Superior temporal gyrus (tissue), 1 donor: ENCODE results near the gene LPAR6.

Experiments used
- DNase-seq: peaks from one replicate; pipeline ENCODE4 v3.0.0-alpha.2; 2016; ENCODE audit errors: extremely low spot score

The LPAR6 gene

DNA sequence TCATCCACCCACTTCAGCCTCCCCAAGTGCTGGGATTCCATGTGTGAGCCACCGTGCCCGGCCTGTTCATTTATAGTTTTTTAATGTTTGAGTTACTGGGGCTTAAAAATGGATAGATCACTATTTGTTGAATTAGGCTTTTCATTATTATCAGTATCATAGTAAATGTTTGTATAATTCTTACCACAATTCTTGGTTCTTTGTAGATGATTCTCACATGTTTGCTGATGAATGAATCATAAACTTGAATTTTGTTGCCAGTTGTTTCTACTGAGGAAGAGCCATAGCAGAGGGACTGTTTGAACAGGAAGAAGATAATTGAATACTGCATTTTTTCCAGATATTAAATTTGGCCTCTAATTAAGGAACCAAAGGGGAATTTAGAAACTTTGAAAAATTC is 2.6 kb upstream of the LPAR6 start:
- DNase-seq, result no peak

DNA sequence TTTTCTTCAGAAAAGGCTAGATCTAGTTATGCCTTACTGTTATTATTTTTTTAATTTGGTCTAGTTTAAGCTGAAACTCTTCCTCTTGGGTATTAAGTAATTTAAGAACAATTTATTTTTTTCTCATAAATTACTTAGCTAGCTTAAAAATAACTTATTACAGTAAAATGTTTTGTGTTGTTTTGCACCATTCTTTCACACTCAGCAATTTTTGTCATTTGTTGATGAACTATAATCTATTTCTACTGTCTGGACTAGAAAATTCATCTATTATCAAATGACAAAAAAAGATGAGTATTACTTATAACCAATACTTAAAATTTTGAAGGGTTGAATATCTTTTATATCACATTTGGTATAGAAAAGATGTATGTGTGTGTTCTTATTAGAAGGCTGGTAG is 1.6 kb upstream of the LPAR6 start:
- peak; percentile 2 for DNase-seq

DNA sequence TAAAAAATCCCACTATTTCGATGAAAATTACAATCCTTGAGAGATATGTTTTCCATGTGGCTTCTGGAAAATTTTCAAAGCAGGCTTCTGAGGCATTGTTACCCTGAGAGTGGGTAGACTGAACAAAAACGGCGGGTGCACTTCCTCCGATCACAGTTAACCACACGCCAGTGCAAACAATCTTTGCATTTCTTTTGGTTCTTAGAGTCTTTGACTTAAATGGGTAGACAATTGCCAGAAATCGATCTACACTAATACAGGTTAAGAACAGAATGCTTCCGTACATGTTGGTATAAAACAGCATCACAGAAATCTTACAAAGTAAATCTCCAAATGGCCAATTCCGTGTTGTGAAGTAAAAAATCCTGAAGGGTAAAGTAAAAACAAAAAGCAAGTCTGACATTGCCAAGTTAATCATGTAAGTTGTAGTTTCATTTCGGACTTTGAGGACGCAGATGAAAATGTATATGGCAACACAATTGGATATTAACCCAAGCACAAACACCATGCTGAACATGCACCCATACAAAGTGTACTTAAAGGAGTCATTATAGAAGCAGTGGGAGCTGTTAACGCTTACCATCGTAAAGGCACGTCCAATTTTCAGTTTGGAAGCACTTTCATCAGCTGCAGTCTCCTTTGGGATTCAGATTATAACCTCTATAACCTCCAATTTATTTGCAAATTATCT is 927 bp downstream of the LPAR6 start:
- DNase-seq, result peak; percentile 12

DNA sequence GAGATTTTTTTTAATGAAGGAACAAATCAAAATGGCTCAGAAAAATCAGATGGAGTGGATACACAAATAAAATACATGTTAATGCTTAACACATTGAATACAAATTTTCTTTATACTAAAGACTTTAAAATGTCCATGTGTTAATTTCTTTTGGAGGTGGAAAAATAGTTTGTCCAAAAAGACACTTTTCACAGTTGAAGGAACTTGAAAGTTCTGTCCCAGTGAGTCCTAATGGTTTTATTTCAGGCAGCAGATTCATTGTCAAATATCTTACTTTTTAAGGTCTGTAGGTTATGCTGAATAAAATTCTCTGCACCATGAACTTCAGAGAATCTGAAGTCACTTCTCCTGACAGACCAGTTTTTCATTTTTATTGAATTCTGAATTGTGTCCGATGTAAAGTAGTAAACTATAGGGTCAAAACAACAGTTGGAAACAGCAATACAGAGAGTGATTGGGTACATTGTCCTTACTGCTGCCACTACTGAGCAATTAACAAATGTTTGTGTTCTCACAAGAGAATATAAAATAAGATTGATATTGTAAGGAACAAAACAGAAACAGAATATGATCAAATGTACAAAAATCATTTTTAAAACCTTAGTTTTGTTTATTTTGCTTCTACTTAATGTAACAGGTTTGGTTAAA is 1.6 kb downstream of the LPAR6 start:
- peak; percentile 17 for DNase-seq

DNA sequence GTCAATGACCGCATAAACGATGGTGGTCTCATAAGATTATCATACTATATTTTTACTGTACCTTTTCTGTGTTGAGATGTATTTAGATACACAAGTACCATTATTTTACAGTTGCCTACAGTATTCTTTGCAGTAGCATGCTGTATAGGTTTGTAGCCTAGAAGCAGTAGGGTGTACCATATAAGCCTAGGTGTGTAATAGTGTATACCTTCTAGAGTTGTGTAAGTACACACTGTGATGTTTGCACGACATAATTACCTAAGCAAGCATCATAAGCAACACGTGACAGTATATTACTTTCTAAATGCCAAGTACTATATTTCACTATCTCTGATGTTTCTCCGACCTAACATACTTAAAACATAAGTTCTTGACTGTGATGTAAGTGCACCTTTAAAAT is 2.7 kb downstream of the LPAR6 start:
- DNase-seq, result peak; percentile 9

DNA sequence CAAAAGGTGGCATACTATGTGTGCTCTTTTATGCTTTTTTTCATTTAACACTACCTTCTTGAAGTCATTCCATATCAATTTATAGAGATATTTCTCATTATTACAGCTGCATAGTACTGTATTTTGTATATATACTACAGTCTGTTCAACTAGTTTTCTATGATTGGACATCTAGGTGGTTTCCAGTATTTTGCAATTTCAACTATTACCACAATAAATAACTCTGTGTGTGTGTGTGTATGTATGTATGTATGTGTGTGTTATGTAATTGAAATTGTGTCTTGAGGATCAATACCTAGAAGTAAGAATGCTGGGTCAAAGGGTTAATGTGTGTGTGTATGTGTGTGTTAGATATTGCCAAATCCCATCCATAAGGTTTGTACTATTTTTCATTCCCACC is 7.0 kb downstream of the LPAR6 start:
- peak; percentile 5 for DNase-seq

DNA sequence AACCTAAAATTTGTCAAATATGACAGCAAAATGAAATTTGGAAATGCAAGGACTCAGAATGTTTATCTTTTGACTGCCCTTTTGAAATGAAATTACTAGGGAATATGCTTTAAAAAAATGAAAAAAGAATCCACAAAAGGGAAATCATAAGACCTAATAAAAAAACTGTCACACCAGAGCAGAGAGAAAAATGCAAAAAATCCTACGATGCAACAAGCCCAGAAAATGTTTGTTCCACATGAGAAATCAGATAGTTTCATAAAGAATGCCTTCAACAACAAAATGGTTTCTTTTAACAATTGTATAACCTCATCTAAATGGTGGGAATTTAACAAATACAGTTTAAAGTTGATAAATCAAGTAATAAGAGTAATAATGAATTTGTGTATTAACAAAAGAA is 8.0 kb downstream of the LPAR6 start:
- peak; percentile 9 for DNase-seq

DNA sequence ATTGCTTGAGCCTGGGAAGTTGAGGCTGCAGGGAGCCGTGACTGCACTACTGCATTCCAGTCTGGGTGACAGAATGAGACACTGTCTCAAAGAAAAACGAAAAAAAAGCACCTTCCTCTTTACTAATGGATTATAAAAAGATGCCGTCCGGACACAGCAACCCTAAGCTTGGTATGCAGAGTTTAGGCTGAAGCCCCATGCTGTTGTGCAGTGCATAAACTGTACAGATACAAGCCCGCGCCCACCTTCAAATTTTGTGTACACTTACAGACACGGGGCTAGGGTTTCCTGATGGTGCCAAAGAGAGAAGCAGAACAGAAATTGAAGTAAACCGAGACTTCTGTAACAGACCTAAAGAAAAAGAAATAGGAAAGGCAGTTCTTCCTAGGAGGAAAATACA is 9.0 kb downstream of the LPAR6 start:
- peak; percentile 6 for DNase-seq

DNA sequence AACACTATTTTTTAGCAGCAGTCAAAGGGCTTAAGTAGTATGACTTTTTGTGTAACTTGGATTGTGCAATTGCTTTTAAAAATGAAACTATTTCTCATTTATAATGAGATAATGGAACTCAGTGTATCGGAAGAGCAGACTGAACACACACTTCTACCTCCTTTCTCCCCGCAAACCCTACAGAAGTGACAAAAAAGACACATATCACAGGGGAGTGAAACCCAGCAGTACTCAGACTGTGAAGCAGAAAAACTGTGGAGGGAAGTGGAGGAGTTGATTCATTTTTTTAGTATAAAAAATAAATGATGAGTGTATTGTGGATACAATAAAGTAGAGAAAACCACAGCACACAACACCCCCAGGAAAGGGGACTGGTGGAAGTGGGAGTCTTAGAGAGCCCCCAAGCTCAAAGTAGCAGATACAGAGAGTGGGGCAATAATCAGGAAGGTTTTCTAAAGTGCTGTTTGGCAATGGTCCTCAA is 9.7 kb downstream of the LPAR6 start:
- peak; percentile 5 for DNase-seq

DNA sequence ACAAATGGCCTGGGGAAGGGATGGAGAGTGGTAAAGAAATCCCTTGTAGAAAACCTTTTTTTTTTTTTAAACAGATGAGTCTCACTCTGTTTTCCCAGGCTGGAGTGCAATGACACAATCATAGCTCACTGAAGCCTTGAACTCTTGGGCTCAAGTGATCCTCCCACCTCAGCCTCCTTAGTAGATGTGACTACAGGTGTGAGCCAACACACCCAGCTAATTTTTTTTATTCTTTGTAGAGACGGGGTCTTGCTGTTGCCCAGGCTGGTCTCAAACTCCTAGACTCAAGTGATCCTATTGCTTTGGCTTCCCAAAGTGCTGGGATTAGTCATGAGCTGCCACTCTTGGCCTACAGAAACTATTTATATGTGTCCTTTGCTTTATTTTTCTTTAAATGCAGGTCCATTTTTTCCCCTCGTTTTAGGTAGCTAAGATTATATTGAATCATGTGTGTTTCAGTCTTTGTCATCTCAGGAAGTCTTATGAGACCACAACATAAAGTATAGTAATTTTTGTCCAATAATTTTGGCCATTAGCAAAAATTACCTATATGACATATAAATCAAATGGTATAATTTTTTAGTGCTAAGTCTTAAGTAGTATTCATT is 10.5 kb downstream of the LPAR6 start:
- peak; percentile 2 for DNase-seq

DNA sequence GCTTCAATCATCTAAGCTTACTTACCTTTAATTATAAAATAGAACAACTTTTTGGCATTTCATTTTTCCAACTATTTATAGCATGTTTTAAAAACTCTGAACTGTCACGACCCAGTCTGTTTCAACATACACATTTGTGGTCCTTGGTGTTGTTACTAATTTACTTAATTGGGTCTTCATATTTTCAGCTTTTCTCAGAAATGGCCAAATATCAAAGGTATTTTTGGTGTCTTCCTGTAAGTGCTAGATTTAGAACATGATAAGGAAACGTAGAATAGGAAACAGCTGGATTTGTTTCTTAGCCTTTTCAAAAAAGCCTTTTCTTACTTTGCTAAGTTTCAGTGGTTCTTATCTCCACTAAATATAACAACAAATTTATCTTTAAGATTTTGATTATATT is 11.4 kb downstream of the LPAR6 start:
- DNase-seq, result peak; percentile 11

DNA sequence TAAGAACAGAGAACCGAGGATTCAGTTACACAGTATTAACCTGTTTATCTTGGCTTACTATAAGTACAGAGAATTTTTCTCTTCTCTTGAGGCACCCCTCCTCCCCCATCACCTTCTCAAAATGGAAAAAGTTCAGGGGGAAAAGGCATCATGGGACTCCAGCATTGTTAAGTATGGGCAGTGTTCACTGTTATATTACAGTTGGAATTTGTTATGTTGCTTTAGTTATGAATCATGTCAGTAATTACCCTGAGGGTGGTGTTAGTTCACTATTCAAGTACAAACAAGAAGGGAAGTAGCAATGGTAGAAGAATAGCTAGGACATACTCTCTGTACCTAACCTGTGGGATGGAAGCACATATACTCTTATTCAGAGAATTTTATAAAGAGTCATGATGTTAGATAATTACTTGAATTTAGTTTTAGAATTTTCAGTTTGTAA is 12.0 kb downstream of the LPAR6 start:
- peak; percentile 20 for DNase-seq

DNA sequence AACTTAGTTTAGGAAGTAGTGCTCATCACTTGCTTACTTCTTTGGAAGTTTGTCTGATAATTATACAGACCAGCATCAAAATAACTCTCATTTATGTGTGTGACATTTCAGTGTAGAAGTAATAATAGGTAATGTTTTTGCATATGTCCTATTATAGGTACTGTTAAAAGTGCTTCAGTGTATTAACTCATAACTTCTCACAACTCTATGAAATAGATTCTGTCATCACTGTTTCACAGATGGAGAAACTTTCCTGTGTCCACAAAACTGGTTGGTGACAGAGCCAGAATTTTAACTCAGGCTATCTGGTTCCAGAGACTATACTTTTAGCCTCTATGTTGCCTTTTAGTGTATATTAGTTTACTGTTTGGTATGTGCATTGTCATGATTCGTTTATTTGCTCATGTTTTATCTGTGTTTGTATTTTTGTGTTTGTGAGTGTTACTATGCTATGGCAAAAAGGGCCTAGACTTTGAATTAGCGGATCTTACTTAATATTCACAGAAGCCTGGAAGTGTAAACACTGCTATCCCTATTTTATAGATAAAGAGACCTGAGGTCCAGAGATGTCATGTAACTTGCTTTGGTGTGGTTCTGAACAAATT is 12.7 kb downstream of the LPAR6 start:
- peak; percentile 8 for DNase-seq

DNA sequence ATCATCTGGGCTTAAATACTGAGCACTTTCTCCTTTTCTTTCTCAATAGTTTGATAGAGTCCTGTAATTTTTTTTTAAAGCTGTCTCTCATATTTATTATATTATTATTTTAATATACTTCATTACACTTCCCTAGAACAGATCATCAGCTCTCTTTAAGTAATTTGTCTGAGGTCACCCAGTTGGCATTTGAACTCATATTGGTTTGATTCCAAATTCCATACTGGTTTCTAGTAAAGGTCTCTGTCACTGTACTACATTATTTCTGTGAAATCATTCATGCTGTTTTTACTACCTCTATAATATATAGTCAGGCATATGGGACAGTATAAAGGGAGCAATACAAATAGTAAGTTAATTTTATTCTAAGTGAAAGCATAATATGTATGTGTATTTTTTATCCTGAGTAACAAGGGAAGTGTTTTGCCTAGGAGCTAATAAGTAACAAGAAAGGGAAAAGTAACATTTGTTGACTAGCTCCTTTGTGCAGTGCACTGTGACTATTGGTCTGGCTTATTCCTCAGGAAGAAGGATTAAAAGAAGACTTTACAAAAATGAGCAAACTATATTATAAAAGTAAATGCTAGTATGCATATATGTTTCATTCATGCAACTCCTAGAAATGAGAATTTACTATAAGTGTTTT is 14.3 kb downstream of the LPAR6 start:
- DNase-seq, result peak; percentile 4

DNA sequence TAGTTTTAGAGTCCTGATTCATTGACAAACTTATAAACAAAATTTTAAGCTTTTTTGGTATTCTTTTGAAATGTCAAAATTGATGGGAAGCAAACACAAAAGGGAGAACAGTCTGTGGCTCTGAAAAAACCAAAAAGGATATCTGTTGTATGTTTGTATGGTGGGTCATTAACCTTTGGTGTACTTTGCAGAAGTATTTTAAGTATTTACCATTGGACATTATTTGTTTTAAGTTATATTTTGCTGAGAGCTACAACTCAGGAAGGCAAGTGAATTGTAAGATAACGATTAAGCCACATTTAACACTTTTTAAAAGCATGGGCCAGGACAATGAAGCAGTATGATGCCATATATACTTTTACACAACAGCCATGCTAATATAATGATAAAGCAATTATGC is 15.2 kb downstream of the LPAR6 start:
- peak; percentile 3 for DNase-seq

DNA sequence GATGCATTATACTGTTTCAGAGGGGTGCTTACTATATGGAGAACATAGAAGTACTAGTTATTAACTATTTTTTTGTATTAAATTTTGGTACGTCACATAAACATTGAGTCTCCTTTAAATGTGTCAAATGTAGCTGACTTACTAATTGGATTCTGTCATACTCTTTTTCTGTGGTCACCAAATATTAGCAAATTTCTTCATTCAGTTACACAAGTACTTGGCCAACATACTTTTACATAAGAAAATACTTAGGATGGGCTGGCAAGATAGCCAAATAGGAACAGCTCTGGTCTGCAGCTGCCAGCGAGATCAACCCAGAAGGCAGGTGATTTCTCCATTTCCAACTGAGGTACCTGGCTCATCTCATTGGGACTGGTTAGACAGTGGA is 19.2 kb downstream of the LPAR6 start:
- DNase-seq, result no peak

DNA sequence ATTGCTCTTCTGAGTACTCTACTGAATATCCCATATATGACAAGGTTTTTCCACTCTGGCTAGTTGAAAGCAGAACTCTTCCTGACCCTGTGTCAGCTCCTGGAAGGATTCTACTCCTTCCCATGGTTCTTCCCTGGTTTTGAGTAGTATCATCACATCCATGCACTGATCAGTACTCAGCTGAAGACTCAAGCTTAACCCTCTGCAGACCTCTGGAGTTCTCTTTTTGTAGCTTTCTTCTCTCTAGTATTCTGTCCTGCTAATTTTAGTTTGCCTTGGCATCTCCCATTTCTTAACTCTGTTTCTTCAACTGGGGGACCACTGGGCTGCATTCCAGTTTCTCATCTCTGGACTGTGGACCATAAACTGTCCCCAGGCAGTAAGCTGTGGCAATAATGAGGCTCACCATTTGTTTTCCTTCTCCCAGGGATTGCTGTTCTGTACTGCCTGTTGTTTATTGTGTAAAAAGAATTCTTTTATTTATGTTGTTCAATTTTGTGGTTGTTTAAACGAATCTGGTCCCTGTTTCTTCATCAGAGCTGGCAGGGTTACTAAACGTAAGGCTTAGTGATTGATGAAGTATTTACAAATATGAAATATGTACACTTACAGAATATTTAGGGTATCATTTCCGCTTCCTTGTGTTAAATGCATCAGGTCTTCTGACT is 19.7 kb downstream of the LPAR6 start:
- no peak for DNase-seq

DNA sequence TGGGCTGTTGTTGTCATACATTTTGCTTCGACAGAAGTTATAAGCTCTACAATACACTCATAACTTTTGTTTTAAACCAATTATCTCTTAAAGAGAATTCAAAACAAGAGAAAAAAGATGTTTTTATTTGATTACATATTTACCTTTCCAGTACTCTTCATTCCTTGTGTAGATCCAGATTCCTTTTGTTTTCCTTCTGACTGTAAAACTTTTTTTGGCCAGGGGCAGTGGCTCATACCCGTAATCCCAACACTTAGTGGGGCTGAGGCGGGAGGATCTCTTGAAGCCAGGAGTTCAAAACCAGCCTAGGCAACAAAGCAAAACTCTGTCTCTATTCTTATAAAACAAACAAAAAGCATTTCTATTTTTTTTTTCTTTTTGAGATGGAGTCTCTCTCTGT is 21.7 kb downstream of the LPAR6 start:
- no peak for DNase-seq

DNA sequence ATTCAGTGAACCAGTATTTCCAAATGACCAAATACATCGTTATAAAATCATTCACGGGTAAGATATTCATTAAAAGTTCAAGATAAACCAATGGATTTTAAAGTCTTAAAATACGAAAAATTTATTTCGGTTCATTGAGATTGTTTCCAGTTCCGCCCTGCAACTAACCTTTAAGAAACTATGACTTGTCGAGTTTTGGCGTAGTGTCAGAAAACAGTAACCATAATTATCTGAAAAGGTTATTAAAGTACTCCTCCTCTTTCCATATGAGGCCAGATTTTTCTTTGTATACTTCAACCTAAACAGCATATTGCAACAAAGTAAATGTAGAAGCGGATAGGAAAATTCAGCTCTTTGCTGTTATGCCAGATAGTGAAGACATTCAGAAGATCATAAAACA is 26.1 kb downstream of the LPAR6 start:
- DNase-seq, result no peak

DNA sequence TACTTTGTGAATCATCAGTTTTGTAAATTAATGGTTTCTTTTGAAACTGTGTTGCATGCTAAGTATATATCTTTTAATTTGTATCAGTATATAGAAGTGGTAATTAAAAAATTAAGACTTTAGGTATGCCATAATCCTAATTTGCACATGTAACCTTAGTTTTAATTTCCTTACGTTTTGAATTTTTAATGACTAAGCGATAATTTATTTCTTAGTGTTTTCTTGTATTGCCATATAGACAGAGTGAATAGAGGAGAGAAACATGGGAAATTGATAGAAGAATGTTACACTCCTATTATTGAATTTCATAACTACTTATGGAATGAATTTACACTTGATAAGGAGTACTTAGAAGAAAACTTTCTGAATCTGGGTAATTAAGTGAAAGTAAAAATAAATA is 29.5 kb downstream of the LPAR6 start:
- DNase-seq, result no peak

DNA sequence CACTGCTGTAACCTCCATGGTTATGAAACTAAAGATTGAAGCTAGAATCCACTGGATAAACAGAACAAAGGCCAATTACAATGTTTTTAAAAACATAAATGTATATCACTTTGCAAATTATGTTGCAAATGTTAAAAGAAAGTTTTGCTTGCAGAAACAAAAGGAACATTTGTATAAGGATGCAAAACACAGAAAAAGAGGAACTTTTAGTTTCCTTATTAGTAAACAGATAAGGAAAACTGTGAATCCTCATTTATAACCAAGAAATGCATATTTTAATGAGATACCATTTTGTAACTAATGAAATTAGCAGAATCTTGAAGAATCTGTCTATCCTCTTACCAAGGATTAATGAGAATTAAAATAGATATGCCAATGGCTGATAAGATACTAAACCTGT is 32.3 kb downstream of the LPAR6 start:
- no peak for DNase-seq

DNA sequence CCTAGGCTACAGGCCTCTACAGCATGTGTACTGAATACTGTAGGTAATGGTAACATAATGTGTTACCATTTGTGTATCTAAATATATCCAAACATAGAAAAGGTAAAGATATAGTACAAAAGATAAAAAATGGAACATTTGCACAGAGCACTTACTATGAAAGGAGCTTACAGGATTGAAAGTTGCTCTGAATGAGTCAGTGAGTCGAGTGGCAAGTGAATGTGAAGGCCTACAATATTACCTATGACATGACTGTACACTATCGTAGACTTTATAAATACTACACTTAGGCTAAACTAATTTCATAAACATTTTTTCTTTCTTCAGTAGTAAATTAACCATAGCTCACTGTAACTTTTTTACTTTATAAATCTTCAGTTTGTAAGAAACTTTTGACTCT is 35.1 kb downstream of the LPAR6 start:
- no peak for DNase-seq
